GM12878 (cell line): ENCODE results near the gene LSR. TPM values are rescaled to one million over a fixed set of nuclear protein-coding genes. Genes with fewer than 3 reads are reported as not detected.

Experiments
- ATAC-seq: fragments of 200-7000 bp; cut with Tn5 transposase; 3 replicates; pipeline ENCODE4 v1.9.1; 2020; ENCODE audit warnings: mild to moderate bottlenecking, moderate library complexity
- BruUV-seq: library from RNA; stranded (reverse); fragments of 400-500 nt; replicated peaks from 2 replicates; lab custom pipeline; 2021; lab: Mats Ljungman, UMichigan
- CTCF ChIA-PET: fragments of 300-600 bp; sonication (Branson Sonifier 250); formaldehyde crosslinking; extraction: SDS; loops from one replicate; lab custom pipeline; 2021; ENCODE audit warnings: inconsistent platforms; lab: Yijun Ruan, JAX
- POLR2A ChIA-PET: fragments of 350-600 bp; formaldehyde crosslinking; extraction: SDS; loops from one replicate; lab custom pipeline; 2021; ENCODE audit warnings: inconsistent platforms; lab: Charles Lee
- RAD21 ChIA-PET: fragments of 300-600 bp; sonication (Branson Sonifier 250); formaldehyde crosslinking; loops from one replicate; lab custom pipeline; 2023; ENCODE audit warnings: antibody characterized with exemption; ENCODE audit not compliant: unreplicated experiment; lab: Charles Lee
- SMC1A ChIA-PET: fragments of 300-600 bp; sonication (Branson Sonifier 250); formaldehyde crosslinking; loops from one replicate; lab custom pipeline; 2023; ENCODE audit not compliant: unreplicated experiment, uncharacterized antibody; lab: Charles Lee
- DNase-seq: peaks from one replicate; pipeline ENCODE4 v3.0.0-alpha.2; 2011; ENCODE audit warnings: low read depth, low spot score
- FAIRE-seq: peaks from 3 replicates; lab custom pipeline; 2011; peaks lifted over from hg19 to GRCh38; lab: Jason Lieb, UNC
- H2AFZ ChIP-seq: 2 replicates; pipeline ENCODE4 v1.6.0; 2011; ENCODE audit warnings: low read depth, low read length, control low read depth; ENCODE audit not compliant: control insufficient read depth
- H3K27ac ChIP-seq: 2 replicates; pipeline ENCODE4 v1.5.1; 2011; ENCODE audit warnings: control low read depth; ENCODE audit not compliant: control insufficient read depth, insufficient read depth
- H3K27me3 ChIP-seq, 2 experiments: replicated peaks in 1 of 2; 2 replicates each; pipeline versions ENCODE4 v1.6.0 to v1.6.1; 2011; ENCODE audit warnings: low read length in 1 of 2; ENCODE audit not compliant: control insufficient read depth in 2 of 2, insufficient read depth in 2 of 2
- H3K36me3 ChIP-seq, 2 experiments: 2 replicates each; pipeline ENCODE4 v1.5.1; 2011; ENCODE audit warnings: low read length in 1 of 2; ENCODE audit not compliant: control insufficient read depth in 2 of 2, insufficient read depth in 2 of 2
- H3K4me1 ChIP-seq: 2 replicates; pipeline ENCODE4 v1.6.1; 2011; ENCODE audit warnings: mild to moderate bottlenecking, low read length, moderate library complexity, mixed read lengths; ENCODE audit not compliant: control insufficient read depth, insufficient read depth
- H3K4me2 ChIP-seq: 2 replicates; pipeline ENCODE4 v1.6.0; 2011; ENCODE audit warnings: control low read depth; ENCODE audit not compliant: control insufficient read depth, insufficient read depth
- H3K4me3 ChIP-seq: fragments of 200-600 bp; sonication (generic); 2 replicates; pipeline ENCODE4 v1.5.1; 2016
- H3K79me2 ChIP-seq: 2 replicates; pipeline ENCODE4 v1.6.0; 2011; ENCODE audit warnings: low read length; ENCODE audit not compliant: control insufficient read depth, insufficient read depth
- H3K9ac ChIP-seq: 2 replicates; pipeline ENCODE4 v1.8.0; 2011; ENCODE audit warnings: low read length, control low read depth, mixed read lengths; ENCODE audit not compliant: control insufficient read depth, insufficient read depth
- H3K9me3 ChIP-seq: replicated peaks from 3 replicates; pipeline ENCODE4 v1.5.1; 2011; ENCODE audit warnings: mild to moderate bottlenecking, low read length; ENCODE audit not compliant: control insufficient read depth, insufficient read depth
- H4K20me1 ChIP-seq: 2 replicates; pipeline ENCODE4 v1.6.0; 2011; ENCODE audit not compliant: control insufficient read depth, insufficient read depth
- CHD2 ChIP-seq: IDR thresholded peaks from 2 replicates; pipeline ENCODE4 v1.6.1; 2011; ENCODE audit warnings: low read depth, low read length, improper control_type of control experiment, borderline replicate concordance
- FOS ChIP-seq: IDR thresholded peaks from 3 replicates; pipeline ENCODE4 v1.6.1; 2011; ENCODE audit warnings: borderline replicate concordance; ENCODE audit not compliant: insufficient read length; ENCODE audit errors: extremely low read depth
- HDGF ChIP-seq: fragments of 450-650 bp; IDR thresholded peaks from 2 replicates; pipeline ENCODE4 v1.6.1; 2016; ENCODE audit warnings: antibody characterized with exemption
- IRF3 ChIP-seq: fragments of 450-650 bp; IDR thresholded peaks from 2 replicates; pipeline ENCODE4 v1.6.1; 2014; ENCODE audit warnings: mild to moderate bottlenecking
- NFIC ChIP-seq: IDR thresholded peaks from 2 replicates; pipeline ENCODE4 v1.6.1; 2012; ENCODE audit warnings: low read depth, mild to moderate bottlenecking, inconsistent platforms, low read length, moderate library complexity
- PAX8 ChIP-seq: fragments of 450-650 bp; IDR thresholded peaks from 2 replicates; pipeline ENCODE4 v1.6.1; 2017; ENCODE audit warnings: mild to moderate bottlenecking, moderate library complexity
- POLR2A ChIP-seq: IDR thresholded peaks from 2 replicates; pipeline ENCODE4 v1.6.1; 2011; ENCODE audit warnings: low read depth, mild to moderate bottlenecking, low read length
- REST ChIP-seq: IDR thresholded peaks from 2 replicates; pipeline ENCODE4 v1.6.1; 2012; ENCODE audit warnings: mild to moderate bottlenecking, low read depth, low read length
- USF1 ChIP-seq: IDR thresholded peaks from 2 replicates; pipeline ENCODE4 v1.6.1; 2011; ENCODE audit warnings: borderline replicate concordance, low read depth, mild to moderate bottlenecking, moderate library complexity, mixed read lengths, low read length; ENCODE audit not compliant: insufficient read depth; ENCODE audit errors: extremely low read length
- ZBTB40 ChIP-seq: fragments of 450-650 bp; IDR thresholded peaks from 2 replicates; pipeline ENCODE4 v1.6.1; 2016; ENCODE audit warnings: mild to moderate bottlenecking, moderate library complexity, borderline replicate concordance
- ZZZ3 ChIP-seq: IDR thresholded peaks from 2 replicates; pipeline ENCODE4 v1.6.1; 2011; ENCODE audit warnings: low read depth; ENCODE audit not compliant: control insufficient read depth, insufficient read length
- WGBS: methylation state at CpG from one replicate; pipeline ENCODE4 v1.1.6; 2016; ENCODE audit warnings: low lambda C conversion rate; ENCODE audit not compliant: insufficient replicate concordance, insufficient coverage; ENCODE audit errors: missing lambda C conversion rate; 5-methylcytosine and 5-hydroxymethylcytosine counted together
- in situ Hi-C: fragments of 300-500 bp; cut with MboI; formaldehyde crosslinking; loops from 9 replicates; pipeline ENCODE4 v1.14.3; 2018; ENCODE audit warnings: mixed read lengths
- intact Hi-C: fragments of 100-400 bp; cut with micrococcal nuclease; formaldehyde crosslinking; loops from one replicate; pipeline ENCODE4 v1.14.2; 2022; ENCODE audit not compliant: unreplicated experiment
- polyA plus RNA-seq, 11 experiments: library from polyadenylated mRNA; depleted of rRNA in 4 of 11; unstranded in 6 of 11; stranded (reverse) in 5 of 11; fragments of >200 nt; fragmentation: Nextera tagmentation in 4 of 11; fragmentation: Illumina TruSeq in 1 of 11; extraction: Ambion mirVana in 4 of 11; extraction: Trizol in 1 of 11; gene quantifications; 1 replicate in 1 of 11; 2 replicates in 10 of 11; pipeline versions ENCODE4 v1.2.1 to v1.2.3, GENCODE V29; 2011 to 2016; ENCODE audit warnings: inconsistent platforms in 2 of 11, missing spikeins in 2 of 11, low read depth in 1 of 11
- total RNA-seq, 4 experiments: library from RNA; depleted of rRNA in 3 of 4; stranded (reverse); fragments of >200 nt in 3 of 4; fragmentation: Illumina TruSeq in 1 of 4; extraction: Trizol in 1 of 4; gene quantifications; 2 replicates each; pipeline versions ENCODE4 v1.2.1 to v1.2.3, GENCODE V29; 2013 to 2021

Gene LSR
- total and polyA plus RNA-seq, 10 of the 15 experiments (the other 5 are each of a cell fraction or from before 2014, with no cell fraction given) = 0.26 to 53.9 (median 26.3) TPM

GRCh38 chr19:35213663-35214632 is 34.9 kb upstream of the LSR start:
- H3K79me2 ChIP-seq = no peaks in the 10 kb centered on the region
- H2AFZ ChIP-seq = peak overlapping the region; percentile 48
- peak overlapping the region; percentile 38 for H3K27ac ChIP-seq
- ChIA-PET CTCF (interaction anchor here (0.7 to 1.8 kb wide), 6 partner anchors 9 to 147 kb away, joined by 3 to 10 read pairs (median 4); partner anchors contain the start of gene FXYD5), SMC1A (interaction anchor here (0.8 to 2.1 kb wide), 4 partner anchors 15 to 72 kb away, joined by 3 to 7 read pairs (median 4); partner anchors contain the start of gene FXYD7), POLR2A (interaction anchor here (1.0 kb wide), 1 partner anchor 138 kb away, joined by 4 read pairs; no protein-coding TSS in a partner anchor), RAD21 (interaction anchor here (0.6 to 3.6 kb wide), 3 partner anchors 71 to 298 kb away, joined by 3 to 17 read pairs (median 3); partner anchors contain the start of gene FXYD7)
- H3K9ac ChIP-seq = no peak overlapping the region
- H3K27me3 ChIP-seq = no peaks in the 10 kb centered on the region
- in situ Hi-C loops (no loop called here), intact Hi-C loops (no loop called here)
- no peak overlapping the region; the same call in 1 of the 2 replicates for H3K4me3 ChIP-seq
- 10% methylated on average over 21 of the region's 21 CpGs for WGBS
- DNase-seq = peak; percentile 93
- H3K4me2 ChIP-seq = peak overlapping the region; percentile 72
- H3K36me3 ChIP-seq = no peaks in the 10 kb centered on the region
- peaks cover 6% of the 10 kb centered on the region for H3K9me3 ChIP-seq
- H3K4me1 ChIP-seq = peaks cover 39% of the 10 kb centered on the region
- no peaks in the 10 kb centered on the region for H4K20me1 ChIP-seq
- BruUV-seq = no TSS peak
- peak; percentile 87 for ATAC-seq
- FAIRE-seq = peak; percentile 44
- TF ChIP-seq ZBTB40 (no peak), FOS (no peak), HDGF (no peak), PAX8 (no peak), ZZZ3 (no peak), USF1 (peak; percentile 83), CHD2 (no peak), POLR2A (no peak), IRF3 (no peak), REST (no peak), NFIC (peak; percentile 47; the same call in 1 of the 2 replicates)
